Kidney (tissue), 14 donors: Measurements from ENCODE around the gene ZNF554. TPM values are rescaled to one million over a fixed set of nuclear protein-coding genes. Genes with fewer than 3 reads are reported as not detected.

Experiments
- DNase-seq, 5 donors: peaks; one replicate each; pipeline ENCODE4 v3.0.0-alpha.2; 2013 to 2020
- FAIRE-seq: peaks from 2 replicates; lab custom pipeline; 2012; peaks lifted over from hg19 to GRCh38; lab: Jason Lieb, UNC
- H3K27ac ChIP-seq, 2 donors: one replicate each; pipeline ENCODE4 v1.7.0; 2013; ENCODE audit warnings: low read depth in 2 of 2, low read length in 2 of 2, inconsistent platforms in 1 of 2
- H3K27me3 ChIP-seq: one replicate; pipeline ENCODE4 v1.7.1; 2013; ENCODE audit warnings: low read length, inconsistent platforms; ENCODE audit not compliant: control insufficient read depth, insufficient read depth
- H3K36me3 ChIP-seq, 3 donors: one replicate each; pipeline versions ENCODE4 v1.7.0 to v1.7.1; 2013; ENCODE audit warnings: low read length in 3 of 3, control low read depth in 1 of 3, inconsistent platforms in 1 of 3; ENCODE audit not compliant: insufficient read depth in 3 of 3, control insufficient read depth in 2 of 3
- H3K4me1 ChIP-seq, 3 donors: one replicate each; pipeline versions ENCODE4 v1.7.0 to v1.7.1; 2013; ENCODE audit warnings: low read length in 3 of 3, inconsistent platforms in 1 of 3, low read depth in 1 of 3; ENCODE audit not compliant: control insufficient read depth in 2 of 3, insufficient read depth in 2 of 3
- H3K4me3 ChIP-seq, 3 donors: one replicate each; pipeline versions ENCODE4 v1.7.0 to v1.8.1; 2013; ENCODE audit warnings: low read length in 3 of 3, control low read depth in 1 of 3, inconsistent platforms in 1 of 3
- H3K9ac ChIP-seq, 3 donors: one replicate each; pipeline versions ENCODE4 v1.7.0 to v1.7.1; 2013; ENCODE audit warnings: low read length in 3 of 3, control low read depth in 1 of 3, inconsistent platforms in 1 of 3
- H3K9me3 ChIP-seq, 3 donors: one replicate each; pipeline versions ENCODE4 v1.7.0 to v1.7.1; 2013; ENCODE audit warnings: low read length in 3 of 3, control low read depth in 1 of 3, inconsistent platforms in 1 of 3; ENCODE audit not compliant: control insufficient read depth in 2 of 3, insufficient read depth in 1 of 3
- CTCF ChIP-seq: IDR thresholded peaks from 3 replicates; pipeline ENCODE4 v1.5.1; 2012; ENCODE audit warnings: mild to moderate bottlenecking, moderate library complexity, borderline replicate concordance; ENCODE audit not compliant: insufficient read depth; ENCODE audit errors: extremely low read depth
- intact Hi-C: fragments of 100-400 bp; cut with DNase I; formaldehyde crosslinking; loops from one replicate; pipeline ENCODE4 v1.11.1; 2022
- polyA plus RNA-seq: library from polyadenylated mRNA; stranded (reverse); fragments of 350-450 nt; fragmentation: Illumina TruSeq; extraction: RNeasy Lipid Tissue Mini Kit (QIAGEN cat#74804); gene quantifications from one replicate; pipeline ENCODE4 v1.2.3, GENCODE V29; 2014; ENCODE audit warnings: low read depth, low replicate concordance; ENCODE audit not compliant: insufficient read depth
- total RNA-seq: library from RNA; stranded (reverse); fragmentation: NEBNext Ultra II Directional; extraction: Animal tissue kit (Norgen Biotek cat#: 25700); gene quantifications from one replicate; pipeline ENCODE4 v1.2.1, GENCODE V29; 2021
- donor health status: control.
- donor health status: control.
- donor health status: control.
- donor health status: control.
- donor health status: control.
- donor health status: DM: yes; HTN: yes; CAD: no.
- donor health status: Normal renal cell carcinoma (clear cell type).

Gene ZNF554
- total and polyA plus RNA-seq, 2 donors from 2014 or later, result 3.6 to 6.9 TPM

- Histone ChIP-seq H3K4me3 (peak within 1 kb of the TSS; percentile 70 to 79 (median 77)), H3K27me3 (no peaks in the 10 kb centered on the region), H3K9me3 (peaks cover 0 to 7% (median 0%) of the 10 kb centered on the region in 3 donors), H3K4me1 (peaks cover 0 to 6% (median 0%) of the 10 kb centered on the region in 3 donors), H3K9ac (peak within 1 kb of the TSS; percentile 55 to 75 (median 69)), H3K27ac (peak within 1 kb of the TSS; percentile 91 to 93), H3K36me3 (peaks cover 0 to 4% (median 0%) of the 10 kb centered on the region in 3 donors)
- DNase-seq, result peak; percentile 99 to 100 (median 100)
- TF ChIP-seq CTCF, result peak; percentile 49
- intact Hi-C loops, result no loop called here
- peak; percentile 94 for FAIRE-seq
Observed at GRCh38 chr19:2840794-2841791, 21.4 kb downstream of the ZNF554 start, which contains the start of gene ZNF555. TSS of gene ZNF555 (plus strand) at chr19:2841475. CDS start at chr19:2841573, 98 bp downstream.

GRCh38 chr19:2841855-2842574, 22.3 kb downstream of the ZNF554 start:
- peak overlapping the region; percentile 29 to 75 (median 60) for H3K9ac ChIP-seq
- FAIRE-seq (no peak), DNase-seq (peak in 1 of 5 donors; percentile 30)
- peak overlapping the region; percentile 59 to 79 (median 70) for H3K4me3 ChIP-seq
- peaks cover 0 to 9% (median 0%) of the 10 kb centered on the region in 3 donors for H3K4me1 ChIP-seq
- H3K27ac ChIP-seq, result no peak overlapping the region
- H3K9me3 ChIP-seq, result peaks cover 0 to 8% (median 0%) of the 10 kb centered on the region in 3 donors
- peaks cover 0 to 4% (median 0%) of the 10 kb centered on the region in 3 donors for H3K36me3 ChIP-seq
- TF ChIP-seq CTCF, result no peak
- no peaks in the 10 kb centered on the region for H3K27me3 ChIP-seq
- intact Hi-C loops, result no loop called here

- Histone ChIP-seq H3K4me3 (no peak overlapping the region), H3K9me3 (peaks cover 0 to 17% (median 0%) of the 10 kb centered on the region in 3 donors), H3K4me1 (peaks cover 0 to 9% (median 0%) of the 10 kb centered on the region in 3 donors), H3K36me3 (peaks cover 0 to 4% (median 0%) of the 10 kb centered on the region in 3 donors), H3K27me3 (no peaks in the 10 kb centered on the region), H3K27ac (no peak overlapping the region), H3K9ac (no peak overlapping the region)
- no peak for DNase-seq
- TF ChIP-seq CTCF, result no peak
- FAIRE-seq, result no peak
- intact Hi-C loops, result no loop called here
Observed at GRCh38 chr19:2845107-2845506, 25.4 kb downstream of the ZNF554 start.
